Activated T-helper 17 cell treated with anti-CD3 and anti-CD28 coated beads, Interleukin-2, amount 50 U/mL, for 72 hours (primary cell): ENCODE results near the gene ZFPM1. TPM values are rescaled to one million over a fixed set of nuclear protein-coding genes. Genes with fewer than 3 reads are reported as not detected.
"Not testable (repeated sequence)": the region's sequence is repeated elsewhere in the genome, so short reads cannot be mapped to it uniquely, and the experiment has no call there.

Experiments
- ATAC-seq: fragments of 150-1000 bp; cut with Tn5 transposase; replicated peaks from 2 replicates; pipeline ENCODE4 v1.10.0; 2021; ENCODE audit warnings: mild to moderate bottlenecking, moderate library complexity
- H3K27ac Mint-ChIP-seq: one replicate; pipeline ENCODE4 v1.8.0; 2022; ENCODE audit warnings: mixed read lengths
- H3K27me3 Mint-ChIP-seq: one replicate; pipeline ENCODE4 v1.8.0; 2022; ENCODE audit warnings: mixed read lengths
- H3K36me3 Mint-ChIP-seq: one replicate; pipeline ENCODE4 v1.8.0; 2022; ENCODE audit warnings: low read depth, mild to moderate bottlenecking, mixed read lengths
- H3K4me1 Mint-ChIP-seq: one replicate; pipeline ENCODE4 v1.8.0; 2022; ENCODE audit warnings: mixed read lengths
- H3K4me3 Mint-ChIP-seq: one replicate; pipeline ENCODE4 v1.8.0; 2022; ENCODE audit warnings: mild to moderate bottlenecking, mixed read lengths
- H3K9me3 Mint-ChIP-seq: one replicate; pipeline ENCODE4 v1.8.0; 2022; ENCODE audit warnings: mixed read lengths
- total RNA-seq, 2 donors: library from RNA; stranded (reverse); gene quantifications; one replicate each; pipeline ENCODE4 v1.2.3, GENCODE V29; 2022

Gene ZFPM1
- total RNA-seq, 2 donors from 2014 or later, result 12.2 to 22.1 TPM

DNA sequence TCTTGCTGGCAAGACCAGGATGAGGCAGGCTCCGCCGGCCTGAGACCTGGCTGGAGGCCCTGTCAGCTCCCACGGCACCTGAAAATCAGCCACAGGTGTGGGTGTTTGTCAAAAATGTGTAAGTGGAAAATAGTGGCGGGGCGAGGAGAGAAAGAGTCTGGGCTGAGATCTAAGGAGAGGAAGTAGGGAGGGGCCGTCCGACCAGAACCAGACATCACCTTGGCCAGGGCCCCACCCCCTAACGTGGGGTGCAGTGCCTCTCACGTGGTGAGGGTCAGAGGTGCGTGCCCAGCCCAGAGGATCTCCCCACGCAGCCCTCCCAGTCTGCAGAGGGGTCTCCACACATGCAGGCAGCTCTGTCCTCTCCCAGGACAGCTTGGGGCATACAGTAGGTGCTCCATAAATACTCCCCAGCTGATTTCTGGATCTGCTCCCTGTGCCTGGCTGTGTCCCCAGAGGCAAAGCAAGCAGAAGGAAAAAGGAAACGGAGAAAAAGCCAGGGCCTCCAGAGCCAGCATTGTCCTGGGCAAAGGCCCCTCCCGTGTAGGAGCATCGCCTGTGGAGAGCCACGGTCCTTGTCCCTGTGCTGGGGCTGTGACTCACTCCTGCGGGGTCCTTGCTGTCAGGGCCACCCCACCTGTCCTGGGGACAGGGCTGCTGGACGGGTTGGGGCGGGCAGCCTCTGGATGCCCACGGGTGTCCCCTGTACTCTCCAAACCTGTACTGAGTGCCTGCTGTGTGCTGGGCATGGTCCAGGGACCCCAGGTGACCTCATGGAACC lies 16.7 kb downstream of the ZFPM1 start:
- H3K4me1 Mint-ChIP-seq, result peaks cover 19% of the 10 kb centered on the region
- H3K9me3 Mint-ChIP-seq, result no peaks in the 10 kb centered on the region
- H3K4me3 Mint-ChIP-seq, result peak overlapping the region; percentile 48
- H3K27ac Mint-ChIP-seq, result no peak overlapping the region
- H3K36me3 Mint-ChIP-seq, result no peaks in the 10 kb centered on the region
- peak; percentile 62 for ATAC-seq
- H3K27me3 Mint-ChIP-seq, result no peaks in the 10 kb centered on the region

GRCh38 chr16:88470396-88470680 lies 17.3 kb downstream of the ZFPM1 start:
- not testable (repeated sequence) for ATAC-seq, H3K27ac Mint-ChIP-seq, H3K27me3 Mint-ChIP-seq, H3K36me3 Mint-ChIP-seq, H3K9me3 Mint-ChIP-seq
- Mint-ChIP-seq H3K4me1 (peaks cover 19% of the 10 kb centered on the region), H3K4me3 (peak overlapping the region; percentile 48)

DNA sequence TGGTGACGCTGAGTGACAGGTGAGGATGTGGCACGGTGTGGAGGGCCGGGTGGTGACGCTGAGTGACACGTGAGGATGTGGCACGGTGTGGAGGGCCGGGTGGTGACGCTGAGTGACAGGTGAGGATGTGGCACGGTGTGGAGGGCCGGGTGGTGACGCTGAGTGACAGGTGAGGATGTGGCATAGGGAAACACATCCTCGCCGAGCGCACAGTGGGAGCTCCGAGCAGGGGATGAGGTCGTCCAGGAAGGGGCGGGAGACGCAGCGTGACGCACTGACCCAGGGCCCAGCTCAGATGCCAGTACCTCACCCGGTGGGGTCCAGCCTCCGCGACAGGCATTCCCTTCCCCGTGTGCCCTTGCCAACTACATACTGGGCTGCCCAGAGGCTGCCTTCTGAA lies 17.6 kb downstream of the ZFPM1 start:
- H3K36me3 Mint-ChIP-seq, H3K9me3 Mint-ChIP-seq, ATAC-seq, H3K27ac Mint-ChIP-seq, H3K4me3 Mint-ChIP-seq, H3K27me3 Mint-ChIP-seq: not testable (repeated sequence)
- H3K4me1 Mint-ChIP-seq, result peaks cover 19% of the 10 kb centered on the region

- Mint-ChIP-seq H3K9me3 (no peaks in the 10 kb centered on the region), H3K27me3 (no peaks in the 10 kb centered on the region), H3K27ac (no peak overlapping the region), H3K36me3 (no peaks in the 10 kb centered on the region), H3K4me3 (no peak overlapping the region), H3K4me1 (peaks cover 19% of the 10 kb centered on the region)
- ATAC-seq, result no peak
Observed at GRCh38 chr16:88471115-88471514, 18.0 kb downstream of the ZFPM1 start.

- H3K4me3 Mint-ChIP-seq, result no peak overlapping the region
- H3K9me3 Mint-ChIP-seq, result no peaks in the 10 kb centered on the region
- no peaks in the 10 kb centered on the region for H3K27me3 Mint-ChIP-seq
- H3K4me1 Mint-ChIP-seq, result peaks cover 20% of the 10 kb centered on the region
- H3K36me3 Mint-ChIP-seq, result no peaks in the 10 kb centered on the region
- no peak overlapping the region for H3K27ac Mint-ChIP-seq
- ATAC-seq, result no peak
Observed at GRCh38 chr16:88471575-88471974, 18.5 kb downstream of the ZFPM1 start.

DNA sequence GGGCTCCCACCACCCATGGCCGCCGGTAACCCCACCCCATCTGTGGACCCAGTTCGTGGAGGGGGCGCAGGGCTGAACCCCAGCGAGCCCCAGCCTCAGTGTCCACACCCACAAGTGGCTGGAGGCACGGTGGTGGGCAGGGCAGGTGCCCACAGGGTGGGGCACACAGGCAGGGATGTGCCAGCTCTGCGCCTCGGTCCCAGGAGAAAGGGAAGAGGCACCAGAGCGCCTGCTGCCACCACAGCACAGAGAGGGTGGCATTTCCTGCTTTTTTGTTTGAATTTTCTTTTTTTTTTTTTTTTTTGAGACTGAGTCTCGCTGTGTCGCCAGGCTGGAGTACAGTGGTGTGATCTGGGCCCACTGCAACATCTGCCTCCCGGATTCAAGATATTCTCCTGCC lies 19.0 kb downstream of the ZFPM1 start:
- Mint-ChIP-seq H3K27ac (no peak overlapping the region), H3K36me3 (no peaks in the 10 kb centered on the region), H3K27me3 (no peaks in the 10 kb centered on the region), H3K9me3 (no peaks in the 10 kb centered on the region), H3K4me1 (peaks cover 25% of the 10 kb centered on the region), H3K4me3 (no peak overlapping the region)
- ATAC-seq, result no peak

DNA sequence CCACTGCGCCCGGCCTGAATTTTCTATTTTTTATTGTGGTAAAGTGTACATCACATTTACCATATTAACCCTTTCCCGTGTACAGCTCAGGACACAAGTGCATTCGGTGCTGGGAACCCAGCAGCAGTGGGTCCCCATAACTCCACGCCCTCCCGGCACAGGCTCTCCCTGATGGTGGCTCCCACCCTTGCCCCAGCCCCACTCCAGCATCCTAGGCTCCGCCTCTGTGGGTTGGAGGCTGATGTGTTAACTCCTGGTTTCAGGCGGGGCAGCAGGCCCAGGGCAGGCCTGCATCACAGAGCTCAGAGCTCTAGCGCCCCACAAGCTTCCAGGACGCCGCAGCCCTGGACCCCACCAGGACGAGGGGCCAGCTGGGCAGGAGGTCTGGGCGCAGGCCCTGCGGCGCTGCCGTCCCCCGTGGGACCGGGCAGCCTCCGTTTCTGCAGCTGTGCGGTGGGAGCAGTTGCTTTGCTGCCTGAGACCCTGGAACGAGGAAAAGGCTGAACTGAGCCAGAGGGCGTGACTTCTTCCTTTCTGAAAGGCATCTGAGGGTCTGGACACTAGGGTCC lies 19.6 kb downstream of the ZFPM1 start:
- H3K9me3 Mint-ChIP-seq, result no peaks in the 10 kb centered on the region
- ATAC-seq, result no peak

GRCh38 chr16:88473666-88474534 lies 20.8 kb downstream of the ZFPM1 start:
- ATAC-seq, result no peak
- Mint-ChIP-seq H3K27ac (no peak overlapping the region), H3K4me3 (no peak overlapping the region), H3K4me1 (peaks cover 31% of the 10 kb centered on the region), H3K9me3 (no peaks in the 10 kb centered on the region), H3K27me3 (no peaks in the 10 kb centered on the region), H3K36me3 (no peaks in the 10 kb centered on the region)

More for the DNA sequence above, 19.6 kb downstream of the ZFPM1 start:
- peaks cover 31% of the 10 kb centered on the region for H3K4me1 Mint-ChIP-seq
- no peaks in the 10 kb centered on the region for H3K36me3 Mint-ChIP-seq
- H3K27me3 Mint-ChIP-seq, result no peaks in the 10 kb centered on the region
- no peak overlapping the region for H3K4me3 Mint-ChIP-seq
- no peak overlapping the region for H3K27ac Mint-ChIP-seq

- Mint-ChIP-seq H3K4me1 (peaks cover 26% of the 10 kb centered on the region), H3K4me3 (no peak overlapping the region), H3K27me3 (no peaks in the 10 kb centered on the region), H3K9me3 (no peaks in the 10 kb centered on the region), H3K36me3 (no peaks in the 10 kb centered on the region), H3K27ac (no peak overlapping the region)
- ATAC-seq, result no peak
Observed at GRCh38 chr16:88475037-88475436, 22.0 kb downstream of the ZFPM1 start.

DNA sequence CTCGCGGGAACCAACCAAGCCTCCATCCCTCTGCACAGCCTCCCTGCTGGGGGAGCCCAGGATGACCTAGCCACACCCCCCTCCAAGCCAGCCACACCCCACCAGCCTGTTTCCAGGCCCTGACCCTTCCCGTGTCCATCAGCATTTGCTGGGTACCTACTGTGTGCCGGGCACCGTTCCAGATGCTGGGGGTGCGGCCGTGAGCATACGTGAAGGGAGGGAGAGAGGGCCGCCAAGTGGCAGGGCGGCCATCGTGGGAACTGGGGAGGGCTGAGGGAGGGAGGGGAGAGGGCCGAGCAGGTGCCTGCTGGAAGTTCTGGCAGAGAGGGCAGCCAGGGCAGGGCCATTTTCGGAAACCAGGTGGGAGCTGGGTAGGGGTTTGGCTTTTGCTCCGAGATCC lies 23.1 kb downstream of the ZFPM1 start:
- H3K4me1 Mint-ChIP-seq, result peaks cover 22% of the 10 kb centered on the region

DNA sequence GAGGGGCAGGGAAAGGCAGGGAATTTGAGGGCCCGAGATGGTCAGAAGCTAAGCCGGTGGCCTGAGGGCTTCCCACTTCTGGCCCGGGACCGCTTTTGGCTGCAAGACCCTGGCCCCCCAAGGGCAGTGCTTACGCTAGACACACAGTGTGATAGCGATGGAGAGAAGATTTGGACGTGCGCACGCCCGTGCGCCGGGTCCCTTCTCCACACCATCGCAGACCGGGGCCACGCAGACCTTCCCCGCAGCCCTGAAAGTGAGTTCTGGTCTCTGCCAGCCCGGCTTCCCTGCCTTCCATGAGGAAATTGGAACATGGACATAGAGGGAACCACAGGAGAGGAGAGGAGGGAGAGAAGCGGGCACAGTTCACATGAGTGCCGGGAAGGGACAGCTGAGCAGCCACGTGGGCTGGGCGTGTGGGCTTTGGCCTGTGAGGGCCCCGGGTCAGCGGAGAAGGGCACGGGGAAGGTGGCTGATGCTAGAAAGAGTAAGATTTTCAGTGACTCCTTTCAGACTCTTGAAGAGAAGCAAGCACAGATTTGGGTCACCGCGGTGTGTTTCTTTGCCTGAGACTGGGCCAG lies 23.8 kb downstream of the ZFPM1 start:
- Mint-ChIP-seq H3K27ac (no peak overlapping the region), H3K4me1 (peaks cover 22% of the 10 kb centered on the region), H3K4me3 (peak overlapping the region; percentile 43), H3K27me3 (no peaks in the 10 kb centered on the region), H3K36me3 (no peaks in the 10 kb centered on the region), H3K9me3 (no peaks in the 10 kb centered on the region)
- ATAC-seq, result no peak

More for the DNA sequence above, 23.1 kb downstream of the ZFPM1 start:
- no peaks in the 10 kb centered on the region for H3K9me3 Mint-ChIP-seq
- H3K27ac Mint-ChIP-seq, result no peak overlapping the region
- no peak overlapping the region for H3K4me3 Mint-ChIP-seq
- no peaks in the 10 kb centered on the region for H3K36me3 Mint-ChIP-seq
- H3K27me3 Mint-ChIP-seq, result no peaks in the 10 kb centered on the region
- ATAC-seq, result no peak

DNA sequence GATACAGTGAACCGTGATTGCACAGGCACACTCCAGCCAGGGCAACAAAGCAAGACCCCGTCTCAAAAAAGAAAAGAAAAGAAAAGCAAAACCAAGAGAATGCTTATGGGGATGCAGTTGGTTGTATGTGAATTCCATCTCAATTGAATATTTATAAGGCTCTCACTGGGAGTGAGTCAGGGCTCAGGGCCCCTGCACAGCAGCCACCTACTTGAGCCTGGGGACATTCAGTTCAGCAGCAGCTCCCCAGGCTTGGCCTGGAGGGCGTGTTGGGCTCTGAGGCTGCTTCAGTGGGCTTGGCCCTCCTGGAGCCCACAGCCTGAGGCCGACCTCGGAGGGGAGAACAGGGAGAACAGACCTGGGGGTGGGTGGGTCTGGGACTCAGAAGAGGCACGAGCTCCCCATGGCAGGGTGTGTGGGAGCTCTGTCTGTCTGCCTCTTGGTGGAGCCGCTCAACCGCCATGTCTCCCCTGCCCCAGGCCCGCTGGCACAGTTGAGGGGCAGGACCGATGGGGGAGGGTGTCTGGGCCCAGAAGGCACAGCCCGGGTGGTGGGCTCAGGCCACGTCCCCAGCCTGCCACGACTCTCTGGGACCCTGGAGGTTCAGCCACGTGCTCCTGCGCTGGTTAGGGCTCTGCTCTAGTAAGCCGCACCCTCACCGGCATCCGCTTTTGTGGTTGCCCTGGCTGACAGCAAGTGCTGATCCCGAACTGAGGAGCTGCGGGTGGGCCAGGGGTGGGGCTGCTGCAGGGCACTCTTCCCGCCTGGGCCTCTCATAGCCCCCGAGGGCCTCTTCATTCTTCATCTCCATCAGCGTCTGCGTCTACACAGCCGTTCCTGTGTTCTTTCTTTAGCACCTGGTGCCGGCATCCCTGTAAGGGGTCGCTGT lies 24.8 kb downstream of the ZFPM1 start:
- Mint-ChIP-seq H3K9me3 (no peaks in the 10 kb centered on the region), H3K27ac (peak overlapping the region; percentile 21), H3K4me1 (peaks cover 22% of the 10 kb centered on the region), H3K36me3 (no peaks in the 10 kb centered on the region), H3K4me3 (peak overlapping the region; percentile 43), H3K27me3 (no peaks in the 10 kb centered on the region)
- ATAC-seq, result peak; percentile 53

DNA sequence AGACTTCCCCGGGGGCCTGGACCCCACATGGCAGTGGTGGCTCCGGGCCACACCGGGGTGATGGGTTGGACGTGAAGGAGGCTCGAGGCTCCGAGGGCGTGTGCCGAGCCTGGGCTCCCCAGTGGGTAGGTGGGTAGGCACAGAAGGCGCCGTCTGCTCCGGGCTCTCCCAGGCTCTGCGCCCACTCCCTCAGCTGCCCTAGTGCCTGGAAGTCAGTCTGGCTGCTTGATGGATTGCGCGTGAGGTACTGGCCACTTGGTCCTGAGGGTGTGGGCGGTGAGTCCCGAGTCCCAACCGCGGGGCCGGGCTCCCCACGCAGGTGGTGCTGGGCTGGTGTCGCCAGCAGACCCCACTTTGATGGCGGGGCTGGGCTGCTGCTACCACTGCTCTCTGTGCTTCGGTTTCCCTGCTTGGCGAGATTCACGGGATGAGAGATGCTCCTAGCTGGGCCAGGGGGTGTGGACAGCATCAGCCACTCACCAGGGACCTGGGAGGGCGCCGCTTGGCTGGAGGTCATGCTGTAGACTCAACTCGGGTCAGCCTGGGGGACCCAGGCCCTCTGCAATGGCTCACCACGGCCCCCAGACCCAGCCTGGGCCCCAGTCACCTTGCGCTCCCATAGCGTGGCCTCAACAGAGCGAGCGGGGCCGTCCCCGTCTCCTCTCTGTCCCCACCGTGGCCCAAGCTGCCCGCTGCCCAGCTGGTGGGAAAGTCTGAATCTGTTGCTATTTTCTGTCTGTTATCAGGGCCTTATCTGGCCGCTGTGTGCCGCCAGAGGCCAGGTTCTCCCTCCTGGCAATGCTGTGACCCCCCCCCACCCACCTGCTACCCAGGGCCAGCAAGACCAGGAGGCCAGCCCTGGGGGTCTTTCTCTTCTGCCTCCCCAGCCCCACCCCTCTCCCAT lies 26.1 kb downstream of the ZFPM1 start:
- Mint-ChIP-seq H3K4me1 (peaks cover 22% of the 10 kb centered on the region), H3K4me3 (no peak overlapping the region), H3K27me3 (no peaks in the 10 kb centered on the region), H3K27ac (no peak overlapping the region), H3K9me3 (no peaks in the 10 kb centered on the region), H3K36me3 (no peaks in the 10 kb centered on the region)
- no peak for ATAC-seq
